Endometrial microvascular endothelial cells (primary cell): ENCODE data around the gene RXYLT1. TPM values are rescaled to one million over a fixed set of nuclear protein-coding genes. Genes with fewer than 3 reads are reported as not detected.
"Not testable (repeated sequence)": the region's sequence is repeated elsewhere in the genome, so short reads cannot be mapped to it uniquely, and the experiment has no call there.

ENCODE experiments used
- in situ Hi-C: cut with HindIII; loops from 2 replicates; pipeline ENCODE4 v1.10.0; 2017; ENCODE audit warnings: low sequenced_read_pairs, low pct_unique_long_range_greater_than_20kb; ENCODE audit errors: inconsistent ontology term
- total RNA-seq: library from RNA; depleted of rRNA; stranded (reverse); fragments of >200 nt; gene quantifications from one replicate; pipeline ENCODE4 v1.2.3, GENCODE V29; 2015; ENCODE audit errors: inconsistent ontology term

Gene RXYLT1, protein sequence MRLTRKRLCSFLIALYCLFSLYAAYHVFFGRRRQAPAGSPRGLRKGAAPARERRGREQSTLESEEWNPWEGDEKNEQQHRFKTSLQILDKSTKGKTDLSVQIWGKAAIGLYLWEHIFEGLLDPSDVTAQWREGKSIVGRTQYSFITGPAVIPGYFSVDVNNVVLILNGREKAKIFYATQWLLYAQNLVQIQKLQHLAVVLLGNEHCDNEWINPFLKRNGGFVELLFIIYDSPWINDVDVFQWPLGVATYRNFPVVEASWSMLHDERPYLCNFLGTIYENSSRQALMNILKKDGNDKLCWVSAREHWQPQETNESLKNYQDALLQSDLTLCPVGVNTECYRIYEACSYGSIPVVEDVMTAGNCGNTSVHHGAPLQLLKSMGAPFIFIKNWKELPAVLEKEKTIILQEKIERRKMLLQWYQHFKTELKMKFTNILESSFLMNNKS
- 18.8 TPM for total RNA-seq

DNA sequence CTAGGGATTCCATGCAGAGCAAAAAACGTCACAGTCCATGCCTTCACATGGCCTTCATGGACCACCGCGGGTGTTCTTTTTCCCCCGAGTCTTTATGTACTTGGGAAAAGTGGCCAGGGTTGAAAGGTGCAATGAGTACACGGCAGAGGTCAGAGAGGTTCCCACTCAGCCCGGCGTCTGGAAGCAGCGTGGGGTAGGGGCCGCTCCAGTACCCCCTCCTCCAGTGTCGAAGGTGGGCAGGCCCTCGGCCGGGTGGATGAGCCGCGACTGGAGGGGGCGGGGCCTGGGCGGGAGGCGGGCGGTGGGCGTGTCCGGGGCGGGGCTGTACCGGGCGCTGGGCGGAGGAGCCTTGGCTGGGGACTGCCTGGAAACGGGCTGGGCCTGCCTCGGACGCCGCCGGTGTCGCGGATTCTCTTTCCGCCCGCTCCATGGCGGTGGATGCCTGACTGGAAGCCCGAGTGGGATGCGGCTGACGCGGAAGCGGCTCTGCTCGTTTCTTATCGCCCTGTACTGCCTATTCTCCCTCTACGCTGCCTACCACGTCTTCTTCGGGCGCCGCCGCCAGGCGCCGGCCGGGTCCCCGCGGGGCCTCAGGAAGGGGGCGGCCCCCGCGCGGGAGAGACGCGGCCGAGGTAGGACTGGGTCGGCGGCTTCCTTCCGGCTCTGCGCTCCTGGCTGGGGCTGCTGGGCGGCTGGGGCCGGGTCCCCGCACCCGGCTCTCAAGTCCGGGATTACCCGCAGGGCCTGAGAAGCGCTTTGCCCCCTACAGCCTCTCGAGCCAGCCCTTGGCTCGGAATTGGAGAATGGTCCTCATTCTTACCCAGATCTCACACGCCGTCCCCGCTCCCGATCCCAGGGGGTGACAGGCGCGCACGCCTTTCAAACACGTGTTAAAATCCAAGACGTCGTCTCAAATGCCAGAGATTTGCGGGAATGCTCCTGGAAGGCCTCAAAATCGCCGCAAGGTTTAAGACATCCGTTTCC lies at the start of gene RXYLT1:
Gene RXYLT1 (plus strand): TSS at position 412 of the 984 bp plus-strand sequence. CDS start 52 bp downstream, at position 464.
- in situ Hi-C loops = no loop called here

DNA sequence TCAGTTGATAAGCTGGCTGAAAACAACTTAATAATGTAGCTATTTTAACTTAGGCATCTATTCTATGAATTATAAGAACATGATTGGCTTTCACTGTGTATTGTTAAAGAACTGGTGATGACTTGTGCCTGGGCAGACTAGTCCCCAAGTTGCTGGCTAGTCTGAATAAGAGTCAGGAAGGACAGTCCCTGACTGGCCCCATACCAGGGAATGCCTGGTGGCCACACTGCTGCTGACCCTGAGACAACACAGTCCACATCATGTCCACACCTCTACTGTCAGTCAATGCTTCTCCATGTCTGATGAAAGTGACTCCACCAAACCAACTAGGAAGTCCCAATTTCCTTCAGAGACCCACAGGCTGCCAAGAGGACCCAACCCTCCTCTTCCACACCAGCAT lies 46.9 kb upstream of the RXYLT1 start:
- in situ Hi-C loops = not testable (repeated sequence)

DNA sequence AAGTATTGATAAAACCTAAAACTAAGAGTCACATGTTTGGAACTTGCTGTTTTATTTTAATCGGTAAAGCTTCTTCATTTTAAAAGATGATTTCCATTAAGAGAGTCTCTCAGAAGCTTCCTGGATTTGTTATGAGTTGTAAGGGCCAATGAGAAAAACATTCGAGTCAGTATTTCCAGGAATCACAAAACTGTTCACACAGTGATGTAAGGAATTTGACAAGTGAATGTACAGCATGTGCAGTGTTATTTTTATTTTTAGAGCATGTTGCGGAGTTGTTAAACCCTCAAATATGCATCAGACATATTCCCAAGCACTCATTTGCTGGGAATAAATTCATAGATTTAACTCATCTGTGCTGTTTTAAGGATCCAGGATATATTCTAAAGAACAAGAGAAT lies 46.1 kb upstream of the RXYLT1 start:
- in situ Hi-C loops = not testable (repeated sequence)

DNA sequence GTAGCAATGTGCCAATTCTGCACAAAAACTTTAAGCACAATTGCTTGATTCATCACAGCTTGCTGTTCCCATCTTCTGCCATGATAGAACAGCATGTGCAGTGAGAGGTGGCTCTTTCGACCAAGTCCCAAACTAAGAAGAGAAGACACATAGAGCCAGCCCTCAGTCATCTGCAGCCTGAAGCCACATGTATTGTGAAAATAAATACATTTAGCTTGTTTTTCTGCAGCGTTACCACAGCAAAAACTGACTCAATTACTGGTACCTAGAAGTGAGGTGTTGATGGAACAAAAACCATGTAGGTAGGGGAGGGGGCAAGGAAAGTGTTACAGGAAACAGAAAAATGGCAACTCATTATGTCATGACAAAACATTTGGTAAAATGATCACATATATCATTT lies 39.2 kb upstream of the RXYLT1 start:
- in situ Hi-C loops = not testable (repeated sequence)

DNA sequence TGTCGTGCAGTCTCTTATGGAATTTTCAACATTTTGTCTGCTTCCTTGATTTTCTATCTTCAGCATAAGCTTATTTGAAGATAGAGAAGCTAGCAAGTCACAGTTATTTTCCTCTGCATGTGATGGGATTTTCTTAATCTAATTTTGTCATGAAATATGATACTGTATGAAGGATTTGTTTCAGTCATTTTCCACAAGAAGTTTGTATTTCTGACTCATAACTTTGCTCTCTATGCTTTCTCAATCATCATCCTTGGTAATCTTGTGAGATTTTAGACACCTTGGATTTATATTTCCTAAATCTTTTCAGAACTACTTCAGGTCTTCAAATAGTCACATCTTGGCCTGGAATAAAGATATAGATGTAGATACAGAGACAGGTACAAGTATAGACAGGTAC lies 38.3 kb upstream of the RXYLT1 start:
- in situ Hi-C loops = not testable (repeated sequence)

DNA sequence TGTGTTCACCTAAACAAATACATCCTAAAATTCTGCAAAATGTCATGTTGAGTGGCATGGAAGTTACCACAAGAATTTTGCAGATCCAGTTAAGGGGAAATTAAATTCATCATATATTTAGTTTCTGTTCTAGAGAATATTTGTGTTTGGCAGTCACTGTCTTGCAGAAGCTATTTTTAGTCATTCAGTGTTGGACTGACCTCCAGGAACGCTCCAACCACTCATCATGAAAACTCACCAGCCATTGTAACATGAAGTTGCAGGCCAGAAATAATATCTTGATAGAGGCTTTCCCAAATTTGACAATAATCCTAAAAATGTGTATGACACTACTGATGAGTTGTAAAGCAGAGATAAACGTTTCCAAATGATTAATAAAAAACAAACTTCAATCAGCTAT lies 35.6 kb upstream of the RXYLT1 start:
- in situ Hi-C loops = not testable (repeated sequence)

DNA sequence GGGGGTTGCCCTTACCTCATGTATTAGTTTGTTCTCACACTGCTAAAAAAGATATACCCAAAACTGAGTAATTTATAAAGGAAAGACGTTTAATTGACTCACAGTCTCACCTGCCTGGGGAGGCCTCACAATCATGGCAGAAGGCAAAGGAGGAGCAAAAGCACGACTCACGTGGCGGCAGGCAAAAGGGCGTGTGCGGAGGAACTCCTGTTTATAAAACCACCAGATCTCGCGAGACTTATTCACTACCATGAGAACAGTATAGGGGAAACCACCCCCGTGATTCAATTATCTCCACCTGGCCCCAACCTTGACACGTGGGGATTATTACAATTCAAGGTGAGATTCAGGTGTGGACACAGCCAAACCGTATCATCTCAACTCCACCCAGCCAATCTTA lies 33.2 kb upstream of the RXYLT1 start:
- in situ Hi-C loops = not testable (repeated sequence)

DNA sequence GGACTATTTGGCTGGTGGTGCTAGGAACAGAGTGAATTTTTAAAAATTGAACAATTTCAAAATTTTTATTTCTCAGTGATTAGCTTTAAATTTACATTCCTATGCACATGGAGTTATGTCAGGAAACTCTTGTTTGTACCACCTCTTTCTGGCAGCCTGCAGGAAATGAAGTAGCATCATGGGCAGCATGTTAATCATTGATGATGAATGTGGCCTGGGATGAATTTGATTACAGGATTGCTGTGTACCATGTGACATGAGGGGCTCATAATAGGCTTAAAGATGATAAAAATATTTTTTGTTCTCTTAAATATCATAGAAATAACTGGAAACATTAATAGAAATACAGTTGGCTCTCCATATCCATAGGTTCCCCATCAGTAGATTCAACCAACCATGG lies 32.6 kb upstream of the RXYLT1 start:
- in situ Hi-C loops = not testable (repeated sequence)

DNA sequence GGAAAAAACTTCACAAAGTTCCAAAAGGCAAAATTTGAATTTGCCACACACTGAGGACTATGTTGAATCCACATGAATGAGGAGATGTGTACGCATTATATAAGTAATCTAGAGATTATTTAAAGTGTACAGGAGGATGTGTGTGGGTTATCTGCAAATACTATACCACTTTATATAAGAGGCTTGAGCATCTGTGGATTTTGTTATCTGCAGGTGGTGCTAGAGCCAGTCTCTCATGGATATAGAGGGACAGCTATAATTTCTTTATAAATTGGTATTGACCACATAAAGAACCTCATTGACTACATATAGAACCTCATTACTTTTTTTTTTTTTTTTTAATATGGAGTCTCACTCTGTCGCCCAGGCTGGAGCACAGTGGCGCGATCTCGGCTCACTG lies 32.2 kb upstream of the RXYLT1 start:
- in situ Hi-C loops = no loop called here

DNA sequence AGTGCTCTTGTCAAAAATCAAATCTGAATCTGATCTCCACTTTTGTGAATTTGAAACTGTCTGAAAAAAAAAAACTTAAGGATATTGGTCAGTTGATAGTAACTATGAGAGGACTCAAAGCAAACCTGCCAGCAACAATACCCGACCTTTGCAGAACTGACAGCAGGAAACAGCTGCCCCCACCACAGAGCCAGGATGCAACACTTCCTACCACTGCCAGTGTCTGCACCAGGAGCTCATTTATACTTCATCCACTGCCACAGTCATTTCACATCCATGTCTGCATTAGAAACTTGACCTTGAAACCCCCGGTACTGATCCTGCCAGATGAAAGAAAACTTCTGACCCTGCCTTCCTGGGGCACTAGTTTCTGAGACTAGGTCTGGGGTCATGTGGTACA lies 27.4 kb upstream of the RXYLT1 start:
- in situ Hi-C loops = no loop called here

DNA sequence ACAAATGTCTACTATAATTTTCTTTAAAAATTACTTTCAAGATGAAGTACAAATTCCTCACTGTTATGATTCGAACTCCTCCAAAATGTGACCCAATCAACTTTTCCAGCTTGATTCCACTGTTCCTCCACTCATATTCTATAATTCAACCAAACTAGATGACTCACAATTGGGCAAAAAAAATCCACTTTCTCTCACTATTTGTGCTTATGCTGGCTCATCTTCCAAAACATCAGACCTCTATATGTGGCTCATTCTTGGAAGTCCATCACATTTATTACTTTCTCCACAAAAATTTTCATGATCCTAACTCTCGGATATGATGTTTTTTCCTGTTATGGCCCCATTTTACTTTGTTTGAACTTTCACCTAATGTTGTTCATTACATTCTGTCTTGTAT lies 26.9 kb upstream of the RXYLT1 start:
- in situ Hi-C loops = no loop called here

DNA sequence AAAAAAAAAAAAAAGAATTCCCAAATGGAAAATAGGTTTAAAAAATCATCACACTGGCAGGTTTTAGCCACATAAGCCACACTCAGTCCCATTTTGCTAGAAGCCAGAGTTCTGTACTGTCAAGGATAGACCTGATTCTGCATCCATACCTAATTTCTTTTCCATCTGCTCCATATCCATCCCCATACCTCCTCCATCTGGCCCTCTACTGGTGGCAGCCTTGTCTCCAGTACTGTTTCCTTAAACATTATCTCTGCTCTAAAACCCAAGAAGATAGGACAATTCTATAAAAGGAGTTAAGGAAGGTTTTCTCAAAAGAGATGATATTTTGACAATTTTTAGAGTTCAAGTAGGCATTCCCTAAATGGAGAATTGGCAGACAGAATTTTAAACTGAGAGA lies 26.0 kb upstream of the RXYLT1 start:
- in situ Hi-C loops = no loop called here

DNA sequence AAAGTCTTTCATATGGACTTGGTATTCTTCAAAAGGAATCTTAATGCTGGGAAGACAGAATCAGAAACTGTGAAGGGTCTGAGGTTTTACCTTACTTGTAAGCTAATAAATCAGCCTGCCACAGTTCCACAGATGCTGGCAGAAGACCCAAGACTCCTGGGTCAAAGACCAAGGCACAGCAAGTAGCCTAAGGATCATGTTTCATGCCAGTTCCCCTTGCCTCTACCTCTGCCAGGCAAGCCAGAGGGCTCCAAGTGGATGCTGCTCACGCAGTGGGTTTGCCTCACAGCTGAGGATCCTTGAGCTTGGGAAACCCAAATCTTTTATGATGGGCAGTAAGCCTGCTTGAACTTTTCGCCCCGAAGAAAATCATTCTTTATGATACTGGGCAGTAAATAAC lies 15.2 kb upstream of the RXYLT1 start:
- in situ Hi-C loops = no loop called here

DNA sequence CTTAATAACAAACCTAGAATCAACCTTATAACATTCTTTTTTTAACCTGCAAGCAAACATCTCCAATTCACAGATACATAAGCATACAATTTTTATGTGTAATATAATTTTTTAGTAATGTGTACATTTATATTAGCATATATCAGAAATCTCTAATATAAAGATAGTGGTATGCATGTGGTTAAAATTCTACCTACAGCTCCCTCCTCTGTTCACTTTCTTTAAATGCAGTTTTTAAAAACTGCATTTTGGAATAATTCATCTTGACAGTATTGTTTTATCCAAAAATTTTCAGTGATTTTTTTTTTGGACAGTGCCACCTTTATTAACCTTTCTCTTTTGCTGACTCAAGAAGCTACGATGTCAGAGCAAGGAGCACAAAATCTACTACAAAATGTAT lies 13.2 kb upstream of the RXYLT1 start:
- in situ Hi-C loops = no loop called here

DNA sequence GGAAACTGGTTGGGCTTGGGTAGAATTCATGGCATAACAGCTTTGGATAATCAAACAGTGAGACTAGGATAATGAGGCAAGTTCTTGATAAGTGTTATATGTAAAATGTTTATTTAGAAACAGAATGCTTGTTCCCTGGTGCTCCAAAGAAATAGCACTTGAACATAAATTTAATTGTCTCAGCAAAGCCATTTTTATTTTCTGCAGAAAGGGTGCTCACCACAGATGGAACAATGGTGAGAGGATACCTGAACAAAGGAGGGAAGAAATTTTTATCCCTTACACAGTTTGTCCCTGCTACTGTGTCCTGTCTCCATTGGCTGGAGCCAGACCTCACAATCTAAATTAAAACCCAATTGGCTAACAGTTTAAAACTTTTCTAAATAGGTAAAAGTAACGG lies 9.3 kb upstream of the RXYLT1 start:
- in situ Hi-C loops = no loop called here

DNA sequence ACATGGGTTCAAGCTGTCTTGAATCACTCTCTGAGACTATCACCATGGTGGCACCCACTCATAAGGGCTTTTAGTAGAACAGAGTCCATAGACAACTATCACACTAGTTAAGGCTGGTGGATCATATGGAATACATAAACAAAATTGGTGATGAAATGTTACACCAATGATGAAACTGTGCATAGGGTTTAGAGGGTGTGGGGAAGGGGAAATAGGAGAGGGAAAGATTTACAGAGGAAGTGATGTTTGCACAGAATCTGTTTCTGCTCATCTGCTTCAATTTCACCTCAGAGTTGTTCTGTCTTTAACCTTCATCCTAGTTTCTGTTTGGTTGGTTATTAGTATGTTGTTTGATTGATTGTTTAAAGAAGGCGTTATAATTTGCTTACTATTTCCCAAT lies 2.4 kb upstream of the RXYLT1 start:
- in situ Hi-C loops = no loop called here

DNA sequence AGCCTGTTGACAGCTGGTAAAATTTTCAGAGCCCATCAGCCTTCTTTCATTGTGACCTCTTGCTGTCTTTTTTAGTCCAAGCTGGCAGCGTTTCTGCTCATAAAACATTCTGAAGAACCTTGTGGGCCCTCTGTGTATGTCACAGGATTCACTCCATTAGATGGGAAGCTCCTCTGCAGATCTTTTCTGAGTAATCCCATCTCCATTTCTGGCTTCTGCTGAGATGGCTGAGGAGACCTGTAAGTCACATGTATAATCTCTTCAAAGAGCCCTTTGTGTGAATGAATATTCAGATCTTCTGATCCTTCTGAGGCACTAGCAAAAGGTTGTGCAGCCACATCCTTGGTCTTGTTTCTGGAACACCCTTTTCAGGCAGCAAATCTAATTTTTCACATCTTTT lies 2.8 kb downstream of the RXYLT1 start:
- in situ Hi-C loops = no loop called here

DNA sequence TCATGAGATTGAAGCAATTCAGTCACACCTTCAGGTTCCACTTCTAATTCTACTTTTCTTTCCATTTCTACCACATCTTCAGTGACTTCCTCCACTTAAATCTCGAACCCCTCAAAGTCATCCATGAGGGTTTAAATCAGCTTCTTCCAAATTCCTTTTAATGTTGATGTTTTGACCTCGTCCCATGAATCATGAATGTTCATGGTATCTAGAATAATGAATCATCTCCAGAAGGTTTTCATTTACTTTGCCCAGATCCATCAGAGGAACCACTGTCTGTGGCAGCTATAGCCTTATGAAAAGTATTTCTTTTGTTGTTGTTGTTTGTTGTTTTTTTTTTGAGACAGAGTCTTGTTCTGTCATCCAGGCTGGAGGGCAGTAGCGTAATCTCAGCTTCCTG lies 7.6 kb downstream of the RXYLT1 start:
- in situ Hi-C loops = no loop called here

DNA sequence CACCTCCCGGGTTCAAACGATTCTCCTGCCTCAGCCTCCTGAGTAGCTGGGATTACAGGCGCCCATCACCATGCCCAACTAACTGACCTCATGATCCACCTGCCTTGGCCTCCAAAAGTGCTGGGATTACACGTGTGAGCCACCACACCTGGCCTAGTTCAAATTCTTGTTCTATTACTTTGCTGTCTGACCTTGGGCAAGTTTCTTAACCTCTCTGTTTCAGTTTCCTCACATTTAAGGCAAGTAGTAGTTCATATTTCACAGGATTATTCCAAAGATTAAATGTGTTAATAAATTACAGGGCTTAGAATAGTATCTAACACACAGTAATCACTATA lies 10.9 kb downstream of the RXYLT1 start:
- in situ Hi-C loops = no loop called here

DNA sequence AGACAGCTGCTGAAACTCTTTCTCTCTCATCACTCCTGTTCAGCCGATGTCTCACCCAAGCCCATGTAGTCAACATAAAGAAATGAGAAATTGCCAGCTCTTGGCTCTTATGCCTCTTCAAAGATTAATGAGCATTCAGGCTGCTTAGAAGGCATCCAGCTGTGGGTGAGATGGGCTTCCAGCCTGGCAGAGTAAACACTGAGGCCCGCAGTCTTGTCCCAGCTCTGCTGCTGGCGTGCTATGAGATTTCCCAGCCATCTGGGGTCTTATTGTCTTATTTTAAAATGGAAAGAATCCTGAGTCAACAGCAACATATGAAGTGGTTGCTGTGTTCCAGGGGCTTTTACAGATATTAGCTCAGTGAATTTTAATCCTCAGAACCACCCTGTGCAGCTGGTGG lies 12.6 kb downstream of the RXYLT1 start:
- in situ Hi-C loops = no loop called here
